ENCODE data around the gene SHISA7.
"Not testable (repeated sequence)": the region's sequence is repeated elsewhere in the genome, so short reads cannot be mapped to it uniquely, and the experiment has no call there.

The SHISA7 gene

DNA sequence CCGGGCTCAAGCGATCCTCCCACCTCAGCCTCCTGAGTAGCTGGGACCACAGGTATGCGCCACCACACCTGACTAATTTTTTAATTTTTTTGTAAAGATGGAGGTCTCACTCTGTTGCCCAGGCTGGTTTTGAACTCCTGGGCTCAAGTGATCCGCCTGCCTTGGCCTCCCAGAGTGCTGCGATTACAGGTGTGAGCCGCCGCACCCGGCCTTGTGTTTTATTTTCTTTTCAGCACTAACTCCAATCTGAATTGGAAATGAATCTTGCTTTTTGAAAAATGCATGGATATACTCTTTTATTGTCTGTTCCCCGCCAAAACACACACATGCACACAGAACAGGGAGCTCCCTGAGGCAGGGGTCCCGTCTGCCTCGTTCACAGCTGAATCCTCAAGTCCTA lies 19.6 kb upstream of the SHISA7 start:
- DNase-seq: no peak

DNA sequence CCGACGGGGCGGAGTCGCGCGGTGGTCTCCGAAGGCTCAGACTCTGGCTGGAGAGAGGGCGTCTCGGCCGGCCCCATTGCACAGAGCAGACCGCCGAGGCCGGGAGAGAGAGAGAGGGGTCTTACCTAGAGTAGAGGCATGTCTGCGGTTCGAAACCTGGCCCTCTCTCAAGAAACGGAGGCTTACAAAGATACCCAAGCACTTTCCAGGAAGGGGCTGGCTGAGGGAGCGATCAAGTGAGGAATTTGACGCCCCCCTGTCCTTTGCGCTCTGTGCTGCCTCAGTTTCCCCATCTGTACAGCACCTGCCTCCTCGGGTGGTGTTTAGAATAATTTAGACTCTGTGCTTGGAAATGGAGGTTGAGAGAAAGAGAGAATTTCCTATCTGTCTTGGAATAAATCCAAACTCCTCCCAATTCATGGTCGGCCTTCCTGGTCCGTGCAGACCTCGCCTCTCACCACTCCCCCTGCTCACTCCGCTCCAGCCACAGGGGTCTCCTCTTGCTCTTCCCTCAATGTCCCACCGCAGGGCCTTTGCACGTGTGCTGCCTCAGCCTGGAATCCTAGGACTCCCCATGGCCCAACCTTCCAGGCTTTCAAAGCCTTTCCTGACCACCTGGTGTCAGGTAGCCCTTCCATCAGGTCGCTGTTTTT lies 19.0 kb upstream of the SHISA7 start:
- DNase-seq: peak in 1 of 2 experiments; percentile 59

DNA sequence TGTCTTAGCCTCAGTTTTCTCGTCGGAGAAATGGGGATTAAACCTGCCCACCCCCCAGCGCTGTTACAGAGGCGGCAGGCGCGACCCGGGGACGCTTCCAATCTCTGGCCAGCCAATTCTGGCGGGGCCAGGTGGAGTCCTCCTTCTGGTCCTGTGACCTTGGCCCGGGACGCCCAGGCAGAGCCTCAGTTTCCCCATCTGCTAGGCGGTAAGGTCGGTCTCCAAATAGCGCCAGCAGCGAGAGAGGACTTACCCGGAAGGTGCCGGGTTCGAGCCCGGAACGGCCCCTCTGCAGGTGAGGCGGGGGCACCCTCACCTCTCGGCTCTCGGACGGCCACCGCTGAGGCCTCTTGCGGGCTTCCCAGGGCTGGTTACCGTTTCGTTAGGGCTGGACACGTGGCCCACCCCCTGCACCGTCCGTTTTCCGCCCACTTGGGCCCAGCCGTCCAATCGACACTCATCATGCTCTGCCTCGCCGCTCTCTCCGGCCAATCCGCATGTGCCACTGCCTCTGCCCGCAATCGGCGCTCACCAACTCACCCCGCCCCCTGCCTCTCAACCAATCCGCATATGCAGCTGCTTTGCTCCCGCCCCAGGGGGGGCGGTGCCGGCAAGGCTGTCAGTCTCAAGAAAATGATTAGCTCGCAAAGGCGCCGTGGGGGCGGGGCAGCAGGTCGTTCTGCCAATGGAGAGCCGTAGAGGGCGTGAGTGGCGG lies 18.3 kb upstream of the SHISA7 start, which contains the start of gene ISOC2:
Gene ISOC2, minus strand, starts transcription at position 384 of the 715 bp plus-strand sequence. CDS start 5,156 bp downstream, outside the sequence.
- DNase-seq: peak; percentile 99 to 100

DNA sequence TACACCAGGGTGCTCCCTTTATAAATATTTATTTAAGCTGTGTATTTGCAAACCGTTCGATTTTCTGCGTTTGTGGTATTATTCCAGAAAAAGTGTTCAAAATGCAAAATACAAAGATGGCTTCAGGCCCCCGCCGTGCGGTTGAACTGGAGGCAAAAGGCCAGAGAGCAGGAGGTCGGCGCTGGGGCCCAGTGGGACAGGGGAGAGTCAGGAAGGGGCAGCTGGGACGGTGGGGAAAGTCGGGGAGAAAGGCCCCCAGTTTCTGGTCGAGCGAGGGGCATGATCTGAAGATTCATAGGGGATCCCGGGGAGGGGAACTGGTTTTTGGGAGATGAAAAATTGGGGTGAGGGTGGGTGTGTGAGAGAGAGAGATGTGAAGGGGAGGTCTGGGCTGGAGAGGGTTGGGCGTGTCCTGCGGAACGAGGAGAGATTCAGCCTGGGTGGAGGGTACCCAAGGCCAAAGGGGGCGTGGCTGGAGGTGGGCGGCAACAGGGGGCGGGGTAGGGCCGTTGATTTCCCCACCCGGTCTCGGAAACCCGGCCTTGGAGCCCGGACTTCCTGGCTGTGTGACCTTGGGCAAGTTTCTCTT lies 17.7 kb upstream of the SHISA7 start:
- DNase-seq: peak; percentile 60 to 83

DNA sequence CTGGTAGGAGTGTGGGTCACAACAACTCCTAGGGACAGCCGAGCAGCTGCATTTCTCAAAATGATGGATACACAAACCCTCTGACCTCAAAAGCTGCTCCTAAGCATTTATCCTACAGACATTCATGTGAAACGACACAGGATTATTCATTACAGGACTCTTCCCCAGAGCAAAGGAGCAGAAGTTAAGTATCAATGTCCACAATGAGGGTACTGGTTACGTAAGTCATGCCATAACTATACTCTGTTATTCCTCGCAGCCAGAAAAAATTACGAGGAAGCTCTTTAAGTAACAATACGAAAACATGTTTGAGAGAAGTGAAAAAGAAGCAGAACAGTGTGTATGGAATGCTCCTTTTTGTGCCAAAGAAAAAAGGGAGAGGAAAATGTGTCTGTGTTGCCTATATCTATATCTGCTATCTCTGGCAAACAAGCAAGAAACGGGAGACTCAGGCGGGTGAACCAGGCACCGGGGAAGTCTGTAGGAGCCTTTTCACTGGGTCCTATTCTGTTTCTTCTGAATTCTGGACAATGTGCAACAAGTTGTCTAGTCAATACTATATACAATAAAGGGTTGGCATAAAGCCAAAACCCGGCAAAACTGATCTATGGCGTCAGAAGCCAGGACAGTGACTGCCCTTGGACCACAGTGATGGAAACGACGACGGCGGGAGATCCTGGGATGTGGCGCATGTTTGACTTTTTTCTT lies 17.0 kb upstream of the SHISA7 start:
- peak in 1 of 2 experiments; percentile 34 for DNase-seq

DNA sequence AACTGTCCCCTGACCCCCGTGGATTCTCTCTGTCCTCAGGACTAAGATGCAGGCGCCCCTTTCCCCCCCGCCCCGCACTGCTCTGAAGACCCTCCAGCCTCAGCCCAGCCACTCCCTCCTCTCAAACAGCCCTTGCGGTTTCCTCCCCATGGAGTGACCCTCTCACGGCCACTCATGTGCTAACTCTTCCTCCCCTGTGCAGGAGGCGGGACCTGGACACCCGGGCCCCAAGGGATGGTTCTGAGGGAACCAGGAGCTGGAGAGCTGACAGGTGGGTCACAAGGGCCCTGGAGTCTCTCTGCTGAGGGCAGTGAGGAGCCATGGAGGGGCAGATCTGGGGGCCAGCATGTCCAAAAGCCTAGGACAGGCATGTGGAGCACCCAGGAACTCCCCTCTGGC lies 16.4 kb upstream of the SHISA7 start:
- no peak for DNase-seq

DNA sequence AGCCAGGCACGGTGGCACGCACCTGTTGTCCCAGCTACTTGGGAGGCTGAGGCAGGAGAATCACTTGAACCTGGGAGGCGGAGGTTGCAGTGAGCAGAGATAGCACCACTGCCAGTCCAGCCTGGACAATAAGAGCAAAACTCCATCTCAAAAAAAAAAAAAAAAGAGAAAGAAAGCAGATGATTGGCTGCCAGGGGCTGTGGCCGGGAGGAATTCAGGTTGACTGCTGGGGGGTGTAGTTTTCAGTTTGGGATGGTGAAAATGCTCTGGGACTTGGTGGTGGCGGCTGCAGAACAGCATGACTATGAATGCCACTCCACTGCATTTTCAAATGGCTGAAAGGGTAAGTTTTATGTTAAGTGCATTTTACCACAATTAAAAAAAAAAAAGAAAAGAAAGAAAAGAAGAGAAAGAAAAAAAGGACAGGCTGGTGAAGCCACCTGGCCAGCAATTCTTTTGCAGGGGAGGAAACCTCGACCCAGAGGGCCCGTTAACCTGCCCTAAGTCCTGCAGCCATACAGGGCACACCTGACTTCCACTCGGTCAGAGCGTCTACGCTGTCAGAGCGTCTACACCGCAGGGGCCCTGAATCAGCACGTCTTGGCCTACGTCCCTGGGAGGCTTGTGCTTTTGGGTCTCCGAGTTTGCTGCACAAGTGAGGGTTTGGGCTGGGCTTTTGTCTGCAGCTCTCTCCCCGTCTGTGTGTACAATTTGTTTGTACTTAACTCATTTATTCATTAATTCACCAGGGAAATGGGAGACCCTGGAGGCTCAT lies 14.8 kb upstream of the SHISA7 start:
- no peak for DNase-seq

DNA sequence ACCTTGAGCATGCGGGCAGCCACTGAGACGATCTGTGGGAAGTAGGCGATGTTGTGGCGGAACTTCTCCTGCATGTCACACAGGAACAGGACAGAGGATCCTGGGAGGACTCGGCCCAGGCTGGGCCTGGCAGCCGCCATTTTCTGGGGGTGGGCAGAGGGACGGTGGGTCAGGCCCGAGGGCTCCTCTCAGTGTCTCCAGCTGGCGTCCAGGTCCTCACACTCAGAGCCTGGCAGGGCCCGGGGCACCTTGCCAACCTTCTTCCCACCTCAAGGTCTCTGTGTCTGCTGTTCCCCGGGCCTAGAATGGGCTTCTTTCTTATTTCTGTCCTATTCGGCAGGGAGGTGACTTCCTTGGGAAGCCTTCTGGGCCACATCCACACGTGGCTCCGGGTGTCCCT lies 13.2 kb upstream of the SHISA7 start:
- DNase-seq: no peak

DNA sequence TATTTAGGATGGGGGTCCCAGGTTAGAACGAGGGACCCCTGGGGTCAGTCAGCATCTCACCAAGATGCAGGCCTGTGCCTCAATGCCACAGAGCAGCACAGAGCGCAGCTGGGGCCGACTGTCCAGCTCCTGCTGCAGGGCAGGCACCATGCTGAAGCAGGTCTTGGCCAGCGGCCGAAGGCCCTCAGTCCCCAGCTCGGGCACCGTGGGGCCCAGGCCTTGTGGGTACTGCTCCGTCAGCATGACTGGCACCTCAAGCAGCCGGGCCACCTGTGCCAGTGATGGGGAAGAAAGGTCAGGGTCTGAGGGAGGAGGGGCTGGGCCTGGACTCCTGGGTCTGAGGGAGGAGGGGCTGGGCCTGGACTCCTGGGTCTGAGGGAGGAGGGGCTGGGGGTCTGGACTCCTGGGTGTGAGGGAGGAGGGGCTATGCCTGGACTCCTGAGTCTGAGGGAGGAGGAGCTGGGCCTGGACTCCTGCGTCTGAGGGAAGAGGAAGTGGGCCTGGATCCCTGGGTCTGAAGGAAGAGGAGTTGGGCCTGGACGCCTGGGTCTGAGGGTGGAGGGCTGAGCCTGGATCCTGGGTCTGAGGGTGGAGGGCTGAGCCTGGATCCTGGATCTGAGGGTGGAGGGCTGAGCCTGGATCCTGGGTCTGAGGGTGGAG lies 12.6 kb upstream of the SHISA7 start:
- no peak for DNase-seq

DNA sequence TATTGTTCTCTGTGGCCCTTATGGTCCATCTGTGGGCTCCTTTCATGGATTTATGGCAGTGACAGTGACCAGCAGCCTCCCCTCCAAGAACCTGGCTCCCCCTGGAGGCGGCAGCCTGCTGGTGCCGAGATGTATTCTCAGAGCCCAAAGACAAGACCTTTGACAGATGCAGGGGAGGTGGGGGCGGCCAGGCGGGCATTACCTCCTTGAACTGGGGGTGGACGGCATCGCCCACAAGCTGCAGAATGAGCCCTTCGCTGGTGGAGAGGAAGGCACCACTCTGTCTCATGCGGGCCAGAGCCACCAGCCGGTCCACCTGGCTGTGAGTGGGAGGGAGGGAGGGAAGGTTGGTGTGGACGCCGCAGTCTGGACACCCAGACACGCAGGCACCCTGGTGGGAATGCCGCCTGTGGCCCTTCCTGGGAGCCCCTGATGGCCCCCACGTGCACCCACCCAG lies 11.7 kb upstream of the SHISA7 start:
- no peak for DNase-seq

DNA sequence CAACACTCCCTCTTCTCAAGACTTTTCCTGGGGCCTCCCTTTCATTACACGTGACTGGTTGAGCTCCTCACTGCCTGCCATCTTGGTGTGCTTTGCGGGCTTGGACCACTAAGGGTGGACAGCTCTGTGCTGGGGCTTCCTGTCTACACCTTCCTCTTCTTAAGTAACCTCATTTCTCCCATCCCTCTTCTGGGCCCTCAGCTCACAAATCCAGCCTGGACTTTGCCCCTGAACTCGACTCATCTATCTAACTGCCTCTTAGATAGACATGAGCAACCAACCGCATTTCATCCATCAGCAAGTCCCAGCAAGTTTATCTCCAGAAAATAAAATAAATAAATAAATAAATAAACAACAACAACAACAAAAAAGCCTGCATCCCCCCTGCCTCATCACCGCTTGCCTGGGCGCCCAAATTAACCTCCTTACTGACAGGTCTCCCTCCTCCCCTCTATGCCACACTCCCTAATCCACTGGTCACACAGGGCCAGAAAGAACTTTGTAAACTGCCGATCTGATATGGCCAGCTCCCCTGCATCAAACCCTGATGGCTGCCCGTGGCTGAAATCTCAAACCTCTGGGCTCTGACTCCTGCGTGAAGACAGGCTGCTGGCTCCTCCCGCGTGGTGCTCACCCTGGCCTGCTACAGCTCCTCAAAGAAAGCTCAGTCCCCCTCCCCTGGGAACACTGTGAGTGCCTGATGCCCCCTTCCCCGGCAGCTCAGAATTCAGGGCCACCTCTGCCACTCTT lies 10.6 kb upstream of the SHISA7 start:
- DNase-seq: no peak

DNA sequence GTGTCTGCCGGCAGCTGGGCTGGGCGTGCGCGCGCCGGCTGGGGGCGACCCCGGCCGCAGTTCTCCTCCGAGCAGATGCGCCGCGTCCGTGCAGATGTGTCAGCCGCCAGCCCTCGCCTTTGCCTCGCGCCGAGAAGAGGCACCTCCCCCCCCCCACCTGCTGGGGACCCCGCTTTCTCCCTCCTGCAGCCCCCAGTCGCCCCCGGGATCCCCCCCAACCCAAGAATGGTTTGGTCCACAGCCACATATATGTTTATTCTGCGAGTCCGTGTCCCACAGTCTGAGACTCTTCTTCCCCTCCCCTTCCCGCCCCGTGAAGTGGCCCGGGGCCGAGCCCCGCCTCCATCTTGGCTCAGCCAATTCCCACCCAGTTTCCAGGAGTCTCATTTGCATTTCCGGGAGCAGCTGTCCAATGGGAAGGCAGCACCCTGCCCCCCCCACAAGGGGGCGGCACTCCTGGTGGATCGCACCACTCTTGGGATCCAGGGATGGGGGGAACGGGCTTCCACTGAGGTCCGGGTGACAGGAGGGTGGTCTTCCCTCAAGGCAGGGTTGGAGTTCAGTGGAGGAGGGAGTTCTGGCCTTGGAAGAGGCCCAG lies 9.7 kb upstream of the SHISA7 start:
- peak; percentile 63 to 90 for DNase-seq

DNA sequence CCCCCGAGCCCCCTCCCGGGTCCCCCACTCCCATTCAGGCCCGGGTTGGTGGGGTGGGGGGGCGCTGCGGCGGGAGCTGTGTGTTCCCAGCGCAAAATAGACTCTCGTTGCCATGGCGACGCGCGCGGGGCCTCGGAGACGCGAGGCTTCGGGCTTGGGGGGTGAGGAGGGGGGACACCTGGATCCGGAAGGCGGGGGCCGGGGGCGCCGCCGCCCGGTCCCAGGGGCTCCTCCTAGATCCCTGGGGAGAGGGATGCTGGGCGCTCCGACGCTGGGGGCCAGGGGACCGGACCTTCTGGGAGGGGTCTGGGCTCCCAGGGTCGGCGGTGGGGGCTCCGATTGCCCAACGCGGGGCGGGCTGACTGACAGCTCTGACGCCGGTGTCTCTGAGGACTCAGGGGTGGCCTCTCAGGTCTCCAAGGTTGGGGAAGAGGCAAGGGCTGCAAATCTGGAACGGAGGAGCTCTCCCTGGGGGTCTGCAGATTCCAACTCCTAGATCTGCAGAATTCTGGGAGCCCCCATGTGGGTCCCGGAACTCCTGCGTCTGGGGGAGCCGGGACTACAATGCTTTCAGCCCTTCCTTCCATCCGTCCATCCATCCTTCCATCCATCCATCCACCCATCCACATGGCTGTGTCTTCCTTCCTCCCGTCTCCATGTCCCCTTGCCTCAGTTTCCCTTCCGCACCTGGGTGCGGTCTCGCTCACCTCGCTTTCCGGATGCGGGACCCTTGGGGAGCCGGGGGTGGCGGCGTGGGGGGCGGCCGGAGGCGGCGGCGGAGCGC lies 9.1 kb upstream of the SHISA7 start:
- DNase-seq: no peak

DNA sequence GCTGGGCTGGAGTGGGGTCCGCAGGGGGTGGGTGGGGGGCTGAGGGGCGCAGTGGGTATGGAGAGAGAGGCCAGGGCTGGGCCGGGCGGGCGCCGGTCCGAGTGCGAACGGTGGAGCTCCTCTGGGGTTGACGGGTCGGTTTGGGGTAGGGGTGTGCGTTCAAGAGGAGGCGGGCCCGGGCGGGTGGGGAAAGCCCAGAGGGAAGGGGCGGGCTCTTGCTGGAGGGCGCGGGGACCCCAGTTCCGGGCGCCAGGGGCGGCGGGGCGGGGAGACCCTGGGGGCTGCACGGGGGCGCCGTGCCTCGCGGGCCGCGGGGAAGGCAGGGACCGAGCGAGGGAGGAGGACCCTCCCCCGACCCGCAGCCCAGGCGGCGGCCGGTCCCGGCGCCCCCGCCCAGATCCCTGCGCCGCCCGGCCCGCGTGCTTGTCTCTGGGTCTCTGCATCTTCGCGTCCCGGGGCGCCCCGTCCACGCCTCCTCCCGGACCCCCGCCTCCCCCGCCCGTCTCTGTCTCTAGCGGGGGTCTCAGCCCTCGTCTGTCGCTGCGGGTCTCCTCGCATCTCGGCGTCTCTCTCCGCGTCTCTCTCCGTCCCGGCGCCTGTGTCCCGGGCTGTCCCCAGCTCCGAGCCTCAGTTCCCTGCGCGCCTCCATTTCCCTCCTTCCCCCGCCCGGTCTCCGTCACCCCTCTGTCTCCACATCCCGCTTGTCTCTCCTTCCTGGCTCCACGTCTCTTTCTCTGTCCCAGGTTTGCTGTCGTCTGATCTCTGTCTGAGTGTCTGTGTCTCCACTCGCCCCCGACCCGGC lies 8.3 kb upstream of the SHISA7 start:
- DNase-seq: no peak

DNA sequence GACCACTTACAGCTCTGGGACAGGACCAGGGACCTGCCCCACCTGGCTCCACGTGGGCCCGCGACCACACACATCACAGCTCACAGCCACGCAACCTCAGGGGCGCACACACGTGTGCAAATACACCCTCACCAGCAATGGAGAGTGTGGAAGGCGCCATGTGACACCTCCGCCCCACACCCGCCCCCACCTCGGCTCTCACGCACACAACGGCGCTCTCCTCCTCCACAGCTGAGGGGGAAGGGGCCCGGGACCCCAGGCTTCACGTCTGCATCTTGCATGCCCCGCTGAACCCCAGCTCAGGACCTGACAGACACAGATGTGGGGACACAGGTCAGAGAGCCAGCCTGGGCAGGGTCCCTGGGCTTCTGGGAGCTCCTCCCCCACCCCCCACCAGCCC lies 6.4 kb upstream of the SHISA7 start:
- DNase-seq: no peak

DNA sequence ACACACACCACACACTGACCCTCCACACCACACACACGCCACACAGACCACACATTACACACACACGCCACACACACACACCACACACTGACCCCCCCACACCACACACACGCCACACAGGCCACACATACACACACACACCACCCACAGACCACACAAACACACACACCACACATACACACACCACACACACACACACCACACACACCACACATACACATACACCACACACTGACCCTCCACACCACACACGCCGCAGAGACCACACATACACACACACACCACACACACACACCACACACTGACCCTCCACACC lies 5.0 kb upstream of the SHISA7 start:
- DNase-seq: not testable (repeated sequence)

DNA sequence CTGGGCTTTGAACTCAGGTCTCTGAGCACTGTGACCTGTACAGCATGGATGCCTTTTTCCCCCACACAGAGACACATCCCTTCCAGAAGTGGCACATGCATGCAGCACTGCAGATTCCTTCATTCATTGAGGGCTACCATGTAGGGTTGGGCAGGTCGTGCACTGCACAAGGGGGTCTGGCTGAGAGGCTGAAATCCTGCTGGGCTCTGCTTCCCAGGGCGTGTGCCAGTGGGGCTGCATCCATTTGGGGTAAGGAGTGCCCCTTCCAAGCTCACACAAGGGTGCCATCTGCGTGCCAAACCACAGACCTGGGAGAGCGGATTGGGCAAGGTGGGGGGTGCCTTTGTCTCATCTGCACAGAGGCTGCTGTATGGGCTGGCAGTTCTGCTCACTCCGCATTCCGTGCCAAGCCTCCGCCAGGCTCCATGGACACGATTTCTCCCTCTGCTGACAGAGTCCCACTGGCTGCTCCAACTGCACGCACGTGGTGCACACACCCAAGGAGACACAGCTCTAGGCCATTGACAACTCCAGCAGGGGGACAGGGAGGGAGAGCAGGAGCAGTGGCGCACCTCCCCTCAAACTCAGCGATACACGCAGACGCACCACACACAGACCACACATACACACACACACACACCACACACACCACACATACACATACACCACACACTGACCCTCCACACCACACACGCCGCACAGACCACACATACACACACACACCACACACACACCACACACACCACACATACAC lies 4.5 kb upstream of the SHISA7 start:
- DNase-seq: peak; percentile 61 to 71

DNA sequence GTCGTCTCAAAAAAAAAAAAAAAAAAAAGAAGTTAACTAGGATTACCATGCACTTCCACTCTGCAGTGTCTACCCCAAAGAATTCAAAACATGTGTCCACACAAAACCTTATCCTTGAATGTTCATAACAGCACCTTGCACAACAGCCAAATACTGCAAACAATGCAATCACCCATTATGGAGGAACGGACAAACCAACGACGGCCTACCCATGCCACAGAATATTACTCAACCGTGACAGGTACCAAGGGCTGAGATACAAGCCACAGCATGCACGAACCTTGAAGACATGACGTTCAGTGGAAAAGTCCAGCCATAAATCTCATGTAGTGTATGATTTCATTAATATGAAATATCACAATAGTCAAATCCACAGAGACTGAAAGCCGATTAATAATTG lies 3.0 kb upstream of the SHISA7 start:
- no peak for DNase-seq

DNA sequence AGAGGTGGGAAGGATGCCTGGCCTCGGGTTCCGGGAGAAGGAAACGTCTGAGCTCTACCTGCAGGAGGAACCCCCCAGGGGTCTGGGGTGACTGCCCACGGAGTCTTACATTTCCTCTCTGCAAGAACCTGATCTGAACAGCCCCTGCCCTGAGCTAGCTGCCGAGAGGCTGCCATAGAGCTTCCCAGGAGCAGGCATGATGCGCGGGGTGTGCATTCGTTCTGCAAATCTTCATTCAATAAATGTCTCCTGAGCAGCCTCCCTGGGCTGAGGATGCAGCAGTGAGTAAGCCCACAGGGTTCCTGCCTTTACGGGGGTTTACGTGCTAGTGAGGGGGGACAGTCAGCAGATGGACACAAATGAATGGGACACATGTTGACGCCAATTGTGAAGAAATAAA lies 1.5 kb upstream of the SHISA7 start:
- DNase-seq: no peak
